ENCODE measurements around the gene PLA2G4C.
"Not testable (repeated sequence)": the region's sequence is repeated elsewhere in the genome, so short reads cannot be mapped to it uniquely, and the experiment has no call there.

The PLA2G4C gene

GRCh38 chr19:48111280-48111679 is 663 bp upstream of the PLA2G4C start:
- no peak for DNase-seq (ENCODE audit: low spot score)

- DNase-seq (ENCODE audit: low spot score): no peak
Measured at GRCh38 chr19:48108997-48109782, 1.4 kb downstream of the PLA2G4C start.

GRCh38 chr19:48103922-48104321 is 6.7 kb downstream of the PLA2G4C start:
- no peak for DNase-seq (ENCODE audit: low spot score)

- DNase-seq (ENCODE audit: low spot score): peak; percentile 64
Measured at GRCh38 chr19:48102870-48103751, 7.5 kb downstream of the PLA2G4C start.

- DNase-seq (ENCODE audit: low spot score): no peak
Measured at GRCh38 chr19:48095612-48096175, 14.9 kb downstream of the PLA2G4C start.

- DNase-seq (ENCODE audit: low spot score): no peak
Measured at GRCh38 chr19:48094855-48095203, 15.8 kb downstream of the PLA2G4C start.

- no peak for DNase-seq (ENCODE audit: low spot score)
Measured at GRCh38 chr19:48094129-48094854, 16.3 kb downstream of the PLA2G4C start.

- DNase-seq (ENCODE audit: low spot score): peak; percentile 19
Measured at GRCh38 chr19:48091111-48091718, 19.4 kb downstream of the PLA2G4C start.

- DNase-seq (ENCODE audit: low spot score): no peak
Measured at GRCh38 chr19:48090281-48090802, 20.3 kb downstream of the PLA2G4C start.

- DNase-seq (ENCODE audit: low spot score): not testable (repeated sequence)
Measured at GRCh38 chr19:48088991-48089390, 21.6 kb downstream of the PLA2G4C start.

- no peak for DNase-seq (ENCODE audit: low spot score)
Measured at GRCh38 chr19:48085904-48086864, 24.4 kb downstream of the PLA2G4C start.

GRCh38 chr19:48085076-48085475 is 25.5 kb downstream of the PLA2G4C start:
- DNase-seq (ENCODE audit: low spot score): no peak

GRCh38 chr19:48081106-48081505 is 29.5 kb downstream of the PLA2G4C start:
- DNase-seq (ENCODE audit: low spot score): no peak

GRCh38 chr19:48070177-48070769 is 40.3 kb downstream of the PLA2G4C start:
- not testable (repeated sequence) for DNase-seq (ENCODE audit: low spot score)

GRCh38 chr19:48069435-48069834 is 41.2 kb downstream of the PLA2G4C start:
- DNase-seq (ENCODE audit: low spot score): no peak

GRCh38 chr19:48064509-48064908 is 46.1 kb downstream of the PLA2G4C start:
- DNase-seq (ENCODE audit: low spot score): peak; percentile 17

- no peak for DNase-seq (ENCODE audit: low spot score)
Measured at GRCh38 chr19:48061401-48062344, 48.9 kb downstream of the PLA2G4C start.

- no peak for DNase-seq (ENCODE audit: low spot score)
Measured at GRCh38 chr19:48060381-48060780, 50.2 kb downstream of the PLA2G4C start.

- no peak for DNase-seq (ENCODE audit: low spot score)
Measured at GRCh38 chr19:48059331-48059730, 51.3 kb downstream of the PLA2G4C start.

Data from kidney tubule cell (primary cell).